HG02973 (cell line): ENCODE measurements around the gene TERT.

Source experiments
- ATAC-seq: cut with Tn5 transposase; IDR thresholded peaks from one replicate; pipeline ENCODE4 v1.9.1; 2021; ENCODE audit warnings: moderate library complexity; ENCODE audit not compliant: unreplicated experiment

The TERT gene

DNA sequence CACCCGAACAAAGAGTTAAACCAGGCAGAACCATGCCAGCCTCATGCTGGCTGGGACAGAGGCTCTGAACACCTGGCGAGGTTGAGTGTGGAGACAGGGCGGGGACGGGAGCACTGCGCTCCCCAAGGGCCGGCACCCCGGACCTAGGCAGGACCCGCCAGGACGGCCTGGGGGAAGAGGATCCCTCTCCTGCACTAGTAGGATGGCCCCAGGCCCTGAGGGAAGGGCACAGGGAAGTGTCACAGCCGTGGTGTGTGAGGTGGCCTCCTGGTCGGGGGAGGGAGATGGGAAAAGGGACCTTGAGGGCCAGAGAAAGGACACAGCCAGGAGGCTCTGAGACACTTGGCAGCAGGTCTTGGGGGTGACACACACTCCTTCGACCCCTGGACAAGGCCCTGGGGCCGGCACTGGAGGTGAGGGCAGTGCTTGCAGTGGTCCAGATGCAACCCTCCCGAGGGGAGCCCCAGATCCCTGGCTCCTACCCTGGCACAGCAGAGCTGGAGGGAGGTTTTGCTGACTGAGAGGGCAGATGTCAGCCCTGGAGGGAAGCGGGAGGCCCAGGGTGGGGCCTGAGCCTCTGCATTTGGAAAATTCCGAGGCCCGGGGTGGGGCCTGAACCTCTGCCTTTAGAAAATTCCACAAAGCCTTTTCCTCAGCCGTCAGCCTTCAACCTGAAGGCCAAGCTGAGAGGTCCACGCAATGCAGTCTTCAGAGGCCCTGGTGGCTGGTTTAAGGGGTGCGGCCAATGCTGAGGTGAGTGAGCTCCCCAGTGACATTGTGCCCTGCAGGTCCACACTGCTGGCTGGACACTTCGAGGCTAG is 24.8 kb upstream of the TERT start:
- ATAC-seq, result no peak

DNA sequence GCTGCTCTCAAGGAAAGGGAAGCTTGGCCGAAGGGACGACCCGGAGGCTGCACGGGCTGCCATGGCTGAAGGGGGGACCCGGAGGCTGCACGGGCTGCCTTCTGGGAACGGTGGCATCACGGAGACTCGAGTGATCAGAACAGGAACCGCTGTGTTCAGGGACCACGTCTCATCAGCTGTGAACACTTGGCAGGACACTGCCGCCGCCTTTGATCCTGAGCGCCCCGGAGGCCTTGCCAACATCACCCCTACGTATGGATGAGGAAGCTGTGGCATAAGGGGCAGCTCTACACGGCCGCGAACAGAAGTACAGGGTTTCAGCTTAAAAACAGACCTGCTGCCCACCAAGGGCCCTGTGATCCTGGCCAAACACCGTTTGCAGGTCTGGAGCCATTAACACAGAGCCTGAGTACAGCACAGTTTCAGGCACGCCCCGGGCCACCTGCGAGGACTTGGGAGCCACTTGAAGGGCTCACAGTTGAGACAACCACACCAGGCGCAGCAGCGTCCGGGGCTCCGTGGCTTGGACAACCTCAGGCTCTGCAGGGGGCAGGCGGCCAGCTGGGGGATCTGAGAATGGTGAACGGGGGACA is 23.9 kb upstream of the TERT start:
- no peak for ATAC-seq

DNA sequence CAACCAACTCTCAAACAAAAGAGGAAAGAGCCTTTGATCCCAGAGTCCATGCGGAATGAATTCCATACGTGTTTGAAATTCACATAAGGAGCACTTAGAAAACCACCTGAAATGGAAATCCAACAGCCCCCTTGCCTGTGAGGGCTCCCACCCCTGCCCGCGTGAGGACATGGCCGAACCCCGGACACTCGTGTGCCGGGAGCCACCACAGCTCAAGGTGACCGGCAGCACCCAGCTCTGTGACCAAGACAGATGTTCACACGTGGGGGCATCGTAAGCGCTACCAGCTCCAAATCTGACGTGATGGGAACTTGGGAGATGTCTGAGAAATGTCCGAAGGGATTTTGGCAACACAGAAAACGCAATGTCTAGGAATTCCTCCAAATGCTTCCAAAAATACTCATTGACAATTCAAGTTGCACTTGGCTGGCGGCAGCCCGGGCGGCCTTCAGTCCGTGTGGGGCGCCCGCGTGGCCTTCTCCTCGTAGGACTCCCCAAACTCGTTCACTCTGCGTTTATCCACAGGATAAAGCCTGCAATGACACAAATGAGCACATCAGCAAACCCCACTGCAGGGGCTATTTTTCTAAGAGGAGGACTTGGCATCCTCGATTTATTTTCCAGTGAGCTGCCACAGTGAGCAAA is 23.2 kb upstream of the TERT start:
- no peak for ATAC-seq

GRCh38 chr5:1316588-1317340 is 21.9 kb upstream of the TERT start:
- no peak for ATAC-seq

- peak; percentile 50 for ATAC-seq
Measured at GRCh38 chr5:1315709-1316587, 21.1 kb upstream of the TERT start.

GRCh38 chr5:1315018-1315708 is 20.3 kb upstream of the TERT start:
- ATAC-seq, result no peak

GRCh38 chr5:1314564-1314982 is 19.7 kb upstream of the TERT start:
- no peak for ATAC-seq

- ATAC-seq, result peak; percentile 69
Measured at GRCh38 chr5:1312993-1313833, 18.3 kb upstream of the TERT start.

DNA sequence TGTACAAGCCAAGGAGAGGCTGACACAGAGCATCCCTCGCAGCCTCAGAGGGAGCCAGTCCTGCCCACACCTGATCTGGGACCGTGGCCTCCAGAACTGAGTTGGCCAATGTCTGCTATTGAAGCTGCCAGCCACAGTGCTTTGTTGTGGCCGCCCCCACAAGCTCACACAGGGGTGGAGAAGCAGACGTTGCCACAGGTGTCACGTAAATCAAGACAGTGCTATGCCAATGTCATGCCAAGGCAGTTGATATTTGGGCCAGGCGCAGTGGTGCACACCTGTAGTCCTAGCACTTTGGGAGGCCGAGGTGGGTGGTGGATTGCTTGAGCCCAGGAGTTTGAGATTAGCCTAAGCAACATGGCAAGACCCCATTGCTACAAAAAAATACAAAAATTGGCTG is 17.3 kb upstream of the TERT start:
- ATAC-seq, result no peak

DNA sequence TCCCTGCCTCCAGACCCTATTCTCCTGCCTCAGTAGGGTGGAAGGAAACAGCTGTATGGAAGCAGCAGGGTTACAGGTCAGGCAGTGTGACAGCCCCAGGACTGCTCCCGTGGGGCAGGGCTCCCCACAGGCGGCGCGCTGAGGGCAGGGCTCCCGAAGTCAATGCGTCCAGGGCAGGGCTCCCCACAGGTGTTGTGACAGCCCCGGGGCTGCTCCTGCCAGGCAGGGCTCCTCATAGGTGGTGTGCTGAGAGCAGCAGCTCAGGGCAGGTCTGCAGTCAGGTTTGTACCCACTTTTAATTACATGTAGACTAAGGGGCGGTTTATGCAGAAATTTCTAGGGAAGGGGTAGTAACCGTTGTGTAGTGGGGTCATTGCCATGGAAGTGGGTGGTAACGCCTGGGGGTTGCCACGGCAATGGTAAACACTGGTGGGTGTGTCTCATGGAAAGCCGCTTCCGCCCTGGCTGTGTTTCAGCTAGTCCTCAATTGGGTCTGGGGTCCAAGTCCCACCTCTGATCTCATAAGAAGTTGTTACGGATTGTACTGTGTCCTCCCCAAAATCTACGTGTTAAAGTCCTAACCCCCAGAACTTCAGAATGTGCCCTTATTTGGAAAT is 16.7 kb upstream of the TERT start:
- ATAC-seq, result no peak

DNA sequence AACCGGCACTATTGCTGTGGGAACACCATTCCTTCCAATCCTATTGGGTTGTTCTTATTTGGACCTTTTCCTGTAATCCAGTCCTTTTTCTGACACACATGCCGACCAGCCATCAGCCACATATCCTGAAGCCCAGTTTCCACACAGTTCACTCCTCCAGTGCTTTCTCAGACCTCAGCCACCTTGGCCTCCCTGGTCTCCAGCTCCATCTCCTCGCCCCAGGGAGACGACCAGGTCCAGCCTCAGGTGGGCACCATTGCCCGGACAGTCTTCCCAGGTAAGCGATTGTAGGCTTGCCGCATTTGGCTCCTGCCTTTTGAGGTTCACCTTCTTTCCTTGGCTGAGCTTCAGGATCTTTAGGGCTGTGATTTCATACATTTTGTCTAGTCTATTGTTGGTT is 15.2 kb upstream of the TERT start:
- no peak for ATAC-seq

DNA sequence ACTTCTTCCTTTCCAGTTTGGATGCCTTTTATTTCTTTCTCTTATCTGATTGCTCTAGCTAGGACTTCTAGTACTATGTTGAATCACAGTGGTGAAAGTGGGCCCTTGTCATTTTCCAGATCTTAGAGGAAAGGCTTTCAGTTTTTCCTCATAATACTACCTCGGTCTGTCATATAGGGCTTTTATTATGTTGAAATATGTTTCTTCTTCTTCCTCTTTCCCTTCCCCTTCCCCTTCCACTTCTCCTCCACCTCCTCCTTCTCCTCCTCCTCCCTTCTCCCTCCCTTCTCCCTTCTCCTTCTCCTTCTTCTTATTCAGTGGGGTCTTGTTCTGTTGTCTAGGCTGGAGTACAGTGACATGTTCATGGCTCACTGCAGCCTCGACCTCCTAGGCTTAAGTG is 9.2 kb upstream of the TERT start:
- ATAC-seq, result no peak

GRCh38 chr5:1302258-1302657 is 7.4 kb upstream of the TERT start:
- no peak for ATAC-seq

- no peak for ATAC-seq
Measured at GRCh38 chr5:1300581-1301083, 5.8 kb upstream of the TERT start.

- ATAC-seq, result no peak
Measured at GRCh38 chr5:1299961-1300360, 5.1 kb upstream of the TERT start.

DNA sequence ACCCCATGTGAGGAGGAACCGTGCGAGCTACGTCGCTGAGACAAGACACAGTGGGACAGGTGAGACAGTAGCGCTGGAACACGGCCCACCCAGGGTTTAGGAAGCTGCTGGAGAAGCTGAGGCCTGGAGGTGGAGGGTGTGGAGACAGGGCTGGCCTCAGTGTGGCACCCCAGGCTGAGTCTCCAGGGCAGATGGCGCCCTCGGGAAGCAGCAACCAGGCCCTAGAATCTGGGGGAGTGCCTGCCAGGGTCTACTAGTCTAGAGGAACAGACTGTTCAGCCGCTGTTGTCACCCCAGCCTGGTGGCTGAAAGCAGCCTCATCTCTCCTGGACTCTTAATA is 4.6 kb upstream of the TERT start:
- no peak for ATAC-seq

DNA sequence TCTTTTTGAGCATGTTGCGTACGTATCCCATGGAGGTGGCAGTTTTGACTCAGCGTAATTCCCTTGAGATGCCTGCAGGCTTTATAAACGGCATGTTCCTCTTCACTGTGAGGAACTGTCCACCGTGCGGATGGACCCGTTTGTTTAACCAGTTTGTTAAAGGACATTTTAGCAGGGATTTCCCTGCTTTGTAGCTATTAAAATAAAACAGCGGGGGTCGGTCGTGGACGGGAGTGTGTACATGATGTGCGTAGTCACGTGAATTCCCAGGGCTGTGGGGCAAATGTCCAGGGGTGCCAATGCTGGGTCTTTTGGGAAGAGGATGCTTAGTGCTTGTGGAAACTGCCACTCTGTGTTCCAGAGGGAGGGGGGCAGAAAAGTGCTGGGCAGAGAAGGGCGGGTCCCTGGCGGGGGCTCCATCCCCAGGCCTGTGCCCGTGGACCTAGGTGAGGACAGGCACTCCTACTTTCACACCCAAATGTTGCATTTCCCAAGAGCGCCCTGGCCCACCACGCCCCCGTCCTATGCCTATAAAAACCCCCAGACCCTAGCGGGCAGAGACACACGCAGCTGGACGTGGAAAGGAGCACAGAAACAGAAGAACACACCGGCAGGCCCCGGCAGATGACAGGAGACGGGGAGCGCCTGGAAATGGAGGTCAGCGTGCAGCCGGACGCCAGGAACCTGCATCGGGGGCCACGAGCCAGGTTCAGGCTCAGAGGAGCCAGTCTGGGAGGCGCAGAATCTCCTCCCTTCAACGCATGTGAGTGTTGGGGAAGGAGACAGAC is 4.0 kb upstream of the TERT start:
- ATAC-seq, result no peak

- ATAC-seq, result no peak
Measured at GRCh38 chr5:1298067-1298551, 3.2 kb upstream of the TERT start.
